ENCODE data around the gene SP140L.
"Not testable (repeated sequence)": the region's sequence is repeated elsewhere in the genome, so short reads cannot be mapped to it uniquely, and the experiment has no call there.

DNA sequence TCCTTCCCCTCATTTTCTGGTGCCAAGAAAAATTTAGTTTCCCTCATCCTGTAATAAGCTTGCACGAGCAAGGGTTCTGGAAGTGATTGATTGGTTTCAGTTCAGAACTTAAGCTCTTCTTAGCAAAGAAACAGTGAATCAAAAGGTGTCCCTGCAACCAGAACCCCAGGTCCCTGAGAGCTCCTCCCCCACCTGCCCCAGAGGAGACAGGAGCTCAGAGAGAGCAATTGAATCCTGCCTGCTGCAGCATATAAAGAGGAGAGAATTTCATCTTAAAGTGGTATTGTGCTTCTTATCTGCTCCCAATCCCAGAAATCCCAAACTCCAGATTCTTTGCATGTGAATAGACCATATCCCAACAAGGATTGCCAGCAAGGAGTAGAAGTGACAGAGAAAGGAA, 15.4 kb upstream of the SP140L start:
- TF ChIP-seq, protein P1, sequence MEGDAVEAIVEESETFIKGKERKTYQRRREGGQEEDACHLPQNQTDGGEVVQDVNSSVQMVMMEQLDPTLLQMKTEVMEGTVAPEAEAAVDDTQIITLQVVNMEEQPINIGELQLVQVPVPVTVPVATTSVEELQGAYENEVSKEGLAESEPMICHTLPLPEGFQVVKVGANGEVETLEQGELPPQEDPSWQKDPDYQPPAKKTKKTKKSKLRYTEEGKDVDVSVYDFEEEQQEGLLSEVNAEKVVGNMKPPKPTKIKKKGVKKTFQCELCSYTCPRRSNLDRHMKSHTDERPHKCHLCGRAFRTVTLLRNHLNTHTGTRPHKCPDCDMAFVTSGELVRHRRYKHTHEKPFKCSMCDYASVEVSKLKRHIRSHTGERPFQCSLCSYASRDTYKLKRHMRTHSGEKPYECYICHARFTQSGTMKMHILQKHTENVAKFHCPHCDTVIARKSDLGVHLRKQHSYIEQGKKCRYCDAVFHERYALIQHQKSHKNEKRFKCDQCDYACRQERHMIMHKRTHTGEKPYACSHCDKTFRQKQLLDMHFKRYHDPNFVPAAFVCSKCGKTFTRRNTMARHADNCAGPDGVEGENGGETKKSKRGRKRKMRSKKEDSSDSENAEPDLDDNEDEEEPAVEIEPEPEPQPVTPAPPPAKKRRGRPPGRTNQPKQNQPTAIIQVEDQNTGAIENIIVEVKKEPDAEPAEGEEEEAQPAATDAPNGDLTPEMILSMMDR (IDR thresholded peaks at IDR 0.05; ENCODE audit: low read depth, low read length), result not testable (repeated sequence)
- not testable (repeated sequence) for TF ChIP-seq POLR2A (IDR thresholded peaks at IDR 0.05; ENCODE audit: extremely low read depth, insufficient read length)
